Liver (tissue), 9 donors: ENCODE results near the gene FTO. TPM values are rescaled to one million over a fixed set of nuclear protein-coding genes. Genes with fewer than 3 reads are reported as not detected.

Experiments
- DNase-seq: peaks from one replicate; pipeline ENCODE4 v3.0.0-alpha.2; 2017; ENCODE audit warnings: low spot score
- H3K27ac ChIP-seq, 2 donors: one replicate each; pipeline ENCODE4 v1.7.0; 2013; ENCODE audit warnings: inconsistent platforms in 2 of 2, low read length in 2 of 2, control low read depth in 1 of 2, low read depth in 1 of 2, mild to moderate bottlenecking in 1 of 2
- H3K27me3 ChIP-seq, 4 donors: one replicate each; pipeline versions ENCODE4 v1.6.1 to v1.7.0; 2013; ENCODE audit warnings: low read length in 3 of 4, inconsistent platforms in 1 of 4, mild to moderate bottlenecking in 1 of 4, moderate library complexity in 1 of 4; ENCODE audit not compliant: control insufficient read depth in 4 of 4, insufficient read depth in 4 of 4
- H3K36me3 ChIP-seq, 4 donors: one replicate each; pipeline versions ENCODE4 v1.6.1 to v1.7.0; 2013; ENCODE audit warnings: low read length in 3 of 4, mild to moderate bottlenecking in 3 of 4, low read depth in 1 of 4, moderate library complexity in 1 of 4; ENCODE audit not compliant: control insufficient read depth in 4 of 4, insufficient read depth in 3 of 4
- H3K4me1 ChIP-seq, 4 donors: one replicate each; pipeline versions ENCODE4 v1.6.1 to v1.7.0; 2013; ENCODE audit warnings: low read length in 3 of 4, mild to moderate bottlenecking in 3 of 4, moderate library complexity in 1 of 4; ENCODE audit not compliant: control insufficient read depth in 4 of 4, insufficient read depth in 4 of 4
- H3K4me3 ChIP-seq, 3 donors: one replicate each; pipeline versions ENCODE4 v1.6.1 to v1.7.0; 2013; ENCODE audit warnings: low read length in 3 of 3, control low read depth in 1 of 3, low read depth in 1 of 3, mild to moderate bottlenecking in 1 of 3
- H3K9ac ChIP-seq, 2 donors: one replicate each; pipeline ENCODE4 v1.7.0; 2013; ENCODE audit warnings: low read length in 2 of 2, mild to moderate bottlenecking in 2 of 2, moderate library complexity in 2 of 2, control low read depth in 1 of 2, low read depth in 1 of 2
- H3K9me3 ChIP-seq, 4 donors: one replicate each; pipeline versions ENCODE4 v1.6.1 to v1.7.0; 2013; ENCODE audit warnings: low read length in 3 of 4; ENCODE audit not compliant: control insufficient read depth in 4 of 4
- EGR1 ChIP-seq, 2 donors: IDR thresholded peaks; 2 replicates each; pipeline ENCODE4 v1.6.1; 2016 to 2018; ENCODE audit warnings: antibody characterized with exemption in 2 of 2, low read depth in 2 of 2
- FOXA1 ChIP-seq: IDR thresholded peaks from 2 replicates; pipeline ENCODE4 v1.6.1; 2016; ENCODE audit warnings: antibody characterized with exemption
- FOXA2 ChIP-seq: IDR thresholded peaks from 2 replicates; pipeline ENCODE4 v1.6.1; 2016; ENCODE audit warnings: antibody characterized with exemption
- GABPA ChIP-seq, 2 donors: IDR thresholded peaks in 1 of 2; conservative IDR thresholded peaks in 1 of 2; 2 replicates each; pipeline ENCODE4 v1.6.1; 2016; ENCODE audit warnings: antibody characterized with exemption in 2 of 2, mild to moderate bottlenecking in 1 of 2, moderate library complexity in 1 of 2
- HNF4A ChIP-seq, 2 donors: conservative IDR thresholded peaks; 2 replicates each; pipeline ENCODE4 v1.6.1; 2016; ENCODE audit warnings: antibody characterized with exemption in 2 of 2, mild to moderate bottlenecking in 2 of 2
- HNF4G ChIP-seq: IDR thresholded peaks from 2 replicates; pipeline ENCODE4 v1.6.1; 2016; ENCODE audit warnings: antibody characterized with exemption
- JUND ChIP-seq, 2 donors: IDR thresholded peaks; 2 replicates each; pipeline ENCODE4 v1.6.1; 2016; ENCODE audit warnings: antibody characterized with exemption in 2 of 2
- NR2F2 ChIP-seq: IDR thresholded peaks from 2 replicates; pipeline ENCODE4 v1.6.1; 2016; ENCODE audit warnings: antibody characterized with exemption
- RAD21 ChIP-seq, 2 donors: IDR thresholded peaks; 2 replicates each; pipeline ENCODE4 v1.6.1; 2016; ENCODE audit warnings: antibody characterized with exemption in 2 of 2, mild to moderate bottlenecking in 2 of 2
- RXRA ChIP-seq, 2 donors: IDR thresholded peaks; 2 replicates each; pipeline ENCODE4 v1.6.1; 2017 to 2018; ENCODE audit warnings: antibody characterized with exemption in 2 of 2, mild to moderate bottlenecking in 1 of 2
- SP1 ChIP-seq: IDR thresholded peaks from 2 replicates; pipeline ENCODE4 v1.6.1; 2018; ENCODE audit warnings: antibody characterized with exemption, mild to moderate bottlenecking
- TAF1 ChIP-seq: conservative IDR thresholded peaks from 2 replicates; pipeline ENCODE4 v1.6.1; 2016; ENCODE audit warnings: antibody characterized with exemption, mild to moderate bottlenecking
- YY1 ChIP-seq: IDR thresholded peaks from 2 replicates; pipeline ENCODE4 v1.6.1; 2016; ENCODE audit warnings: antibody characterized with exemption, mild to moderate bottlenecking
- WGBS: extraction: QIAGEN DNeasy Blood & Tissue Kit; methylation state at CpG from one replicate; pipeline ENCODE4 v1.1.7; 2013; 5-methylcytosine and 5-hydroxymethylcytosine counted together
- polyA plus RNA-seq, 2 donors: library from polyadenylated mRNA; stranded (reverse) in 1 of 2; unstranded in 1 of 2; fragments of 200-250 nt in 1 of 2; fragments of >200 nt in 1 of 2; fragmentation: Nextera tagmentation in 1 of 2; extraction: Ambion mirVana in 1 of 2; gene quantifications; one replicate each; pipeline versions ENCODE4 v1.2.1 to v1.2.3, GENCODE V29; 2013 to 2015
- total RNA-seq, 2 donors: library from RNA; depleted of rRNA; stranded (reverse); fragments of >200 nt; gene quantifications; one replicate each; pipeline ENCODE4 v1.2.3, GENCODE V29; 2014
- TF ChIP-seq, protein P1 (sequence below): IDR thresholded peaks from 2 replicates; pipeline ENCODE4 v1.6.1; 2016; ENCODE audit warnings: antibody characterized with exemption
- TF ChIP-seq, protein P2 (sequence below): IDR thresholded peaks from 2 replicates; pipeline ENCODE4 v1.6.1; 2016; ENCODE audit warnings: antibody characterized with exemption
- TF ChIP-seq, protein P3 (sequence below): IDR thresholded peaks from 2 replicates; pipeline ENCODE4 v1.6.1; 2016; ENCODE audit warnings: antibody characterized with exemption, mild to moderate bottlenecking
- TF ChIP-seq, protein P4 (sequence below): fragments of 150-350 bp; IDR thresholded peaks from 2 replicates; pipeline ENCODE4 v1.5.1; 2017; ENCODE audit warnings: improper control_type of control experiment, low read depth, low read length; ENCODE audit not compliant: missing input control
- TF ChIP-seq, protein P5 (sequence below): IDR thresholded peaks from 2 replicates; pipeline ENCODE4 v1.6.1; 2016; ENCODE audit warnings: antibody characterized with exemption
- donor health status: healthy.
- donor health status: healthy.
- donor health status: healthy.
- donor health status: healthy.
- donor health status: healthy.

FTO gene
- total and polyA plus RNA-seq, 4 donors, result 12.0 to 54.2 (median 24.6) TPM

DNA sequence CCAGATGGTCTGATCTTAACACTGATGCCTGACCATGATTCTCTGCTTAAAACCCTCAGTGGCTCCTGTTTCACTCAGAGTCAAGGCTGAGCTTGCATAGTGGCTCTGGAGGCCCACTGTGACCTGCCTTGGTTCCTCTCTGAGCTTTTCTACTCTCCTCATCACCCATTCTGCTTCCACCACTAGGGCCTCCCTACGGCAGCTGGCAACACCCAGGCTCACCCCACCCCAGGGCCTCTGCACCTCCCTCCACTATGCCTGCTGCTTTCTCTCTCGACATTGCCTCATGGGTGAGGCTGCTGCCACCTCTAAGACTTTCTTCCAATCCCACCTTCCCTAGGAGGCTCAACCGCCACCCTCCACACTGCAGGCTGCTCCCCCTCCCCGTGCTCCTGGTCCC, 455.0 kb downstream of the FTO start:
- WGBS, result 94% methylated on average over 4 of the region's 4 CpGs
- Histone ChIP-seq H3K9ac (no peak overlapping the region), H3K9me3 (no peaks in the 10 kb centered on the region), H3K27me3 (no peaks in the 10 kb centered on the region), H3K36me3 (no peaks in the 10 kb centered on the region), H3K4me1 (peaks cover 0 to 5% (median 1%) of the 10 kb centered on the region in 4 donors), H3K4me3 (no peak overlapping the region), H3K27ac (no peak overlapping the region)
- TF ChIP-seq, protein P1, sequence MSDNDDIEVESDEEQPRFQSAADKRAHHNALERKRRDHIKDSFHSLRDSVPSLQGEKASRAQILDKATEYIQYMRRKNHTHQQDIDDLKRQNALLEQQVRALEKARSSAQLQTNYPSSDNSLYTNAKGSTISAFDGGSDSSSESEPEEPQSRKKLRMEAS, result no peak
- TF ChIP-seq RXRA (IDR thresholded peaks at IDR 0.05) (no peak), FOXA1 (no peak), JUND (IDR thresholded peaks at IDR 0.05) (no peak), HNF4A (conservative IDR thresholded peaks at IDR 0.05) (no peak), FOXA2 (no peak), EGR1 (IDR thresholded peaks at IDR 0.05; ENCODE audit: low read depth in 2 of 2) (no peak), YY1 (no peak), HNF4G (no peak), RAD21 (IDR thresholded peaks at IDR 0.05) (no peak)
- TF ChIP-seq, protein P2, sequence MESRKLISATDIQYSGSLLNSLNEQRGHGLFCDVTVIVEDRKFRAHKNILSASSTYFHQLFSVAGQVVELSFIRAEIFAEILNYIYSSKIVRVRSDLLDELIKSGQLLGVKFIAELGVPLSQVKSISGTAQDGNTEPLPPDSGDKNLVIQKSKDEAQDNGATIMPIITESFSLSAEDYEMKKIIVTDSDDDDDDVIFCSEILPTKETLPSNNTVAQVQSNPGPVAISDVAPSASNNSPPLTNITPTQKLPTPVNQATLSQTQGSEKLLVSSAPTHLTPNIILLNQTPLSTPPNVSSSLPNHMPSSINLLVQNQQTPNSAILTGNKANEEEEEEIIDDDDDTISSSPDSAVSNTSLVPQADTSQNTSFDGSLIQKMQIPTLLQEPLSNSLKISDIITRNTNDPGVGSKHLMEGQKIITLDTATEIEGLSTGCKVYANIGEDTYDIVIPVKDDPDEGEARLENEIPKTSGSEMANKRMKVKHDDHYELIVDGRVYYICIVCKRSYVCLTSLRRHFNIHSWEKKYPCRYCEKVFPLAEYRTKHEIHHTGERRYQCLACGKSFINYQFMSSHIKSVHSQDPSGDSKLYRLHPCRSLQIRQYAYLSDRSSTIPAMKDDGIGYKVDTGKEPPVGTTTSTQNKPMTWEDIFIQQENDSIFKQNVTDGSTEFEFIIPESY, result no peak
- TF ChIP-seq, protein P3, sequence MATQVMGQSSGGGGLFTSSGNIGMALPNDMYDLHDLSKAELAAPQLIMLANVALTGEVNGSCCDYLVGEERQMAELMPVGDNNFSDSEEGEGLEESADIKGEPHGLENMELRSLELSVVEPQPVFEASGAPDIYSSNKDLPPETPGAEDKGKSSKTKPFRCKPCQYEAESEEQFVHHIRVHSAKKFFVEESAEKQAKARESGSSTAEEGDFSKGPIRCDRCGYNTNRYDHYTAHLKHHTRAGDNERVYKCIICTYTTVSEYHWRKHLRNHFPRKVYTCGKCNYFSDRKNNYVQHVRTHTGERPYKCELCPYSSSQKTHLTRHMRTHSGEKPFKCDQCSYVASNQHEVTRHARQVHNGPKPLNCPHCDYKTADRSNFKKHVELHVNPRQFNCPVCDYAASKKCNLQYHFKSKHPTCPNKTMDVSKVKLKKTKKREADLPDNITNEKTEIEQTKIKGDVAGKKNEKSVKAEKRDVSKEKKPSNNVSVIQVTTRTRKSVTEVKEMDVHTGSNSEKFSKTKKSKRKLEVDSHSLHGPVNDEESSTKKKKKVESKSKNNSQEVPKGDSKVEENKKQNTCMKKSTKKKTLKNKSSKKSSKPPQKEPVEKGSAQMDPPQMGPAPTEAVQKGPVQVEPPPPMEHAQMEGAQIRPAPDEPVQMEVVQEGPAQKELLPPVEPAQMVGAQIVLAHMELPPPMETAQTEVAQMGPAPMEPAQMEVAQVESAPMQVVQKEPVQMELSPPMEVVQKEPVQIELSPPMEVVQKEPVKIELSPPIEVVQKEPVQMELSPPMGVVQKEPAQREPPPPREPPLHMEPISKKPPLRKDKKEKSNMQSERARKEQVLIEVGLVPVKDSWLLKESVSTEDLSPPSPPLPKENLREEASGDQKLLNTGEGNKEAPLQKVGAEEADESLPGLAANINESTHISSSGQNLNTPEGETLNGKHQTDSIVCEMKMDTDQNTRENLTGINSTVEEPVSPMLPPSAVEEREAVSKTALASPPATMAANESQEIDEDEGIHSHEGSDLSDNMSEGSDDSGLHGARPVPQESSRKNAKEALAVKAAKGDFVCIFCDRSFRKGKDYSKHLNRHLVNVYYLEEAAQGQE, result no peak
- DNase-seq, result no peak

DNA sequence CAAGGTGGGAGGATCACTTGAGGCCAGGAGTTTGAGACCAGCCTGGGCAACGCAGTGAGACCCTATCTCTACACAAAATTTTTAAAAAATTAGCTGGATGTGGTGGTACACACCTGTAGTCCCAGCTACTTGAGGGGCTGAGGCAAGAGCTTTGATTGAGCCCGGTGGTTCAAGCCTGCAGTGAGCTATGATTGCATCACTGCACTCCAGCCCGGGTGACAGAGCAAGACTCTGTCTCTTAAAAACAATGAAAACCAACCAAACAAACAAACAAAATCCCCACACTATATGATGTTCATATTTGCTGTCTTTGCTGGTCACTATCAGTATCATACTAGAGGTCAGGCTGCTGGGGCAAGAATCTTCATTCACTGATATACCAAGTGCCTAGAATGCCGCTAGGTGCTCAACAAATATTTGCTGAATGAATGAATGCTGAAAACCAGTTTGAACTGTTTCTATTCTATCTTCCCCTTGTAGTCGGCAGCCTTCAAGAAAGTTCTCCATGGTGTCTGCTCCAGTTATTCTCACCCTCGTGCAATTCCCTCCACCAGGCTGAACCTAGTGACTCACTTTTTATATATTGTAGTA, 455.6 kb downstream of the FTO start:
- 81% methylated on average over 6 of the region's 6 CpGs for WGBS
- H3K9me3 ChIP-seq, result no peaks in the 10 kb centered on the region
- TF ChIP-seq EGR1 (IDR thresholded peaks at IDR 0.05; ENCODE audit: low read depth in 2 of 2) (no peak), JUND (IDR thresholded peaks at IDR 0.05) (no peak), SP1 (no peak), RAD21 (IDR thresholded peaks at IDR 0.05) (no peak), TAF1 (no peak), RXRA (IDR thresholded peaks at IDR 0.05) (no peak), NR2F2 (no peak), FOXA1 (no peak), FOXA2 (no peak), HNF4G (no peak), GABPA (IDR thresholded peaks at IDR 0.05 in 1 of 2, conservative IDR thresholded peaks at IDR 0.05 in 1 of 2) (no peak), HNF4A (conservative IDR thresholded peaks at IDR 0.05) (no peak), YY1 (no peak)
- TF ChIP-seq, protein P1, result no peak
- TF ChIP-seq, protein P4, sequence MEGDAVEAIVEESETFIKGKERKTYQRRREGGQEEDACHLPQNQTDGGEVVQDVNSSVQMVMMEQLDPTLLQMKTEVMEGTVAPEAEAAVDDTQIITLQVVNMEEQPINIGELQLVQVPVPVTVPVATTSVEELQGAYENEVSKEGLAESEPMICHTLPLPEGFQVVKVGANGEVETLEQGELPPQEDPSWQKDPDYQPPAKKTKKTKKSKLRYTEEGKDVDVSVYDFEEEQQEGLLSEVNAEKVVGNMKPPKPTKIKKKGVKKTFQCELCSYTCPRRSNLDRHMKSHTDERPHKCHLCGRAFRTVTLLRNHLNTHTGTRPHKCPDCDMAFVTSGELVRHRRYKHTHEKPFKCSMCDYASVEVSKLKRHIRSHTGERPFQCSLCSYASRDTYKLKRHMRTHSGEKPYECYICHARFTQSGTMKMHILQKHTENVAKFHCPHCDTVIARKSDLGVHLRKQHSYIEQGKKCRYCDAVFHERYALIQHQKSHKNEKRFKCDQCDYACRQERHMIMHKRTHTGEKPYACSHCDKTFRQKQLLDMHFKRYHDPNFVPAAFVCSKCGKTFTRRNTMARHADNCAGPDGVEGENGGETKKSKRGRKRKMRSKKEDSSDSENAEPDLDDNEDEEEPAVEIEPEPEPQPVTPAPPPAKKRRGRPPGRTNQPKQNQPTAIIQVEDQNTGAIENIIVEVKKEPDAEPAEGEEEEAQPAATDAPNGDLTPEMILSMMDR, result no peak
- TF ChIP-seq, protein P5, sequence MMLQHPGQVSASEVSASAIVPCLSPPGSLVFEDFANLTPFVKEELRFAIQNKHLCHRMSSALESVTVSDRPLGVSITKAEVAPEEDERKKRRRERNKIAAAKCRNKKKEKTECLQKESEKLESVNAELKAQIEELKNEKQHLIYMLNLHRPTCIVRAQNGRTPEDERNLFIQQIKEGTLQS, result no peak
- TF ChIP-seq, protein P3, result no peak

More for the DNA sequence above, 455.6 kb downstream of the FTO start:
- Histone ChIP-seq H3K4me1 (peaks cover 0 to 5% (median 2%) of the 10 kb centered on the region in 4 donors), H3K9ac (no peak overlapping the region), H3K4me3 (no peak overlapping the region), H3K36me3 (no peaks in the 10 kb centered on the region), H3K27ac (no peak overlapping the region), H3K27me3 (no peaks in the 10 kb centered on the region)
- no peak for DNase-seq
